ENCODE data around the gene CDK1.
"Not testable (repeated sequence)": the region's sequence is repeated elsewhere in the genome, so short reads cannot be mapped to it uniquely, and the experiment has no call there.

Gene CDK1

GRCh38 chr10:60817398-60817805 lies 39.1 kb downstream of the CDK1 start:
- DNase-seq, result no peak

GRCh38 chr10:60818134-60818770 lies 40.0 kb downstream of the CDK1 start:
- DNase-seq, result no peak

GRCh38 chr10:60819271-60819670 lies 41.0 kb downstream of the CDK1 start:
- no peak for DNase-seq

- DNase-seq, result no peak
Observed at GRCh38 chr10:60820093-60820754, 41.9 kb downstream of the CDK1 start.

- no peak for DNase-seq
Observed at GRCh38 chr10:60821656-60822055, 43.4 kb downstream of the CDK1 start.

GRCh38 chr10:60822809-60823208 lies 44.5 kb downstream of the CDK1 start:
- no peak for DNase-seq

- DNase-seq, result no peak
Observed at GRCh38 chr10:60823324-60823723, 45.0 kb downstream of the CDK1 start.

GRCh38 chr10:60825520-60825919 lies 47.2 kb downstream of the CDK1 start:
- DNase-seq, result no peak

- DNase-seq, result no peak
Observed at GRCh38 chr10:60827791-60828488, 49.7 kb downstream of the CDK1 start.

GRCh38 chr10:60828489-60828852 lies 50.2 kb downstream of the CDK1 start:
- DNase-seq, result no peak

- DNase-seq, result not testable (repeated sequence)
Observed at GRCh38 chr10:60832136-60832535, 53.9 kb downstream of the CDK1 start.

- DNase-seq, result no peak
Observed at GRCh38 chr10:60834401-60834800, 56.1 kb downstream of the CDK1 start.

GRCh38 chr10:60835049-60835448 lies 56.8 kb downstream of the CDK1 start:
- no peak for DNase-seq

- not testable (repeated sequence) for DNase-seq
Observed at GRCh38 chr10:60841227-60841626, 62.9 kb downstream of the CDK1 start.

GRCh38 chr10:60842694-60843093 lies 64.4 kb downstream of the CDK1 start:
- no peak for DNase-seq

Measured in NCI-H187 (cell line).